ENCODE data around the gene DNMT3A.
A peak's percentile ranks its signal among the peaks of the same experiment; 100 is the strongest.

DNMT3A gene

GRCh38 chr2:25202275-25202674 lies 139.4 kb downstream of the DNMT3A start:
- DNase-seq (ENCODE audit: low spot score), result no peak

- DNase-seq (ENCODE audit: low spot score), result no peak
These were observed 139.9 kb downstream of the DNMT3A start for GRCh38 chr2:25201794-25202193.

GRCh38 chr2:25201265-25201664 lies 140.5 kb downstream of the DNMT3A start:
- DNase-seq (ENCODE audit: low spot score), result no peak

- no peak for DNase-seq (ENCODE audit: low spot score)
These were observed 143.1 kb downstream of the DNMT3A start for GRCh38 chr2:25198576-25198975.

- no peak for DNase-seq (ENCODE audit: low spot score)
These were observed 143.6 kb downstream of the DNMT3A start for GRCh38 chr2:25198209-25198525.

GRCh38 chr2:25197336-25198208 lies 144.2 kb downstream of the DNMT3A start:
- peak; percentile 62 for DNase-seq (ENCODE audit: low spot score)

- DNase-seq (ENCODE audit: low spot score), result no peak
These were observed 147.1 kb downstream of the DNMT3A start for GRCh38 chr2:25194576-25195122.

GRCh38 chr2:25190536-25190935 lies 151.2 kb downstream of the DNMT3A start:
- no peak for DNase-seq (ENCODE audit: low spot score)

- no peak for DNase-seq (ENCODE audit: low spot score)
These were observed 153.3 kb downstream of the DNMT3A start for GRCh38 chr2:25188405-25188804.

- no peak for DNase-seq (ENCODE audit: low spot score)
These were observed 153.9 kb downstream of the DNMT3A start for GRCh38 chr2:25187729-25188350.

GRCh38 chr2:25184254-25184653 lies 157.5 kb downstream of the DNMT3A start:
- DNase-seq (ENCODE audit: low spot score), result no peak

GRCh38 chr2:25178976-25179375 lies 162.7 kb downstream of the DNMT3A start:
- no peak for DNase-seq (ENCODE audit: low spot score)

Measured in AG08395 (cell line).